GM18867 (cell line): ENCODE measurements around the gene CDH23.

Experiments used
- ATAC-seq: cut with Tn5 transposase; IDR thresholded peaks from one replicate; pipeline ENCODE4 v1.9.1; 2021; ENCODE audit warnings: mild to moderate bottlenecking, moderate library complexity; ENCODE audit not compliant: unreplicated experiment

Gene CDH23

GRCh38 chr10:71746344-71747037 is 349.8 kb downstream of the CDH23 start:
- no peak for ATAC-seq

- no peak for ATAC-seq
Observed at GRCh38 chr10:71747039-71747531, 350.4 kb downstream of the CDH23 start.

GRCh38 chr10:71747551-71748523 is 351.1 kb downstream of the CDH23 start:
- ATAC-seq, result no peak

GRCh38 chr10:71748671-71749191 is 352.0 kb downstream of the CDH23 start:
- ATAC-seq, result peak; percentile 53

GRCh38 chr10:71749396-71749795 is 352.7 kb downstream of the CDH23 start:
- no peak for ATAC-seq

- ATAC-seq, result no peak
Observed at GRCh38 chr10:71750124-71750841, 353.6 kb downstream of the CDH23 start.

- no peak for ATAC-seq
Observed at GRCh38 chr10:71750986-71751385, 354.3 kb downstream of the CDH23 start.

- ATAC-seq, result no peak
Observed at GRCh38 chr10:71751515-71752224, 354.9 kb downstream of the CDH23 start.

- no peak for ATAC-seq
Observed at GRCh38 chr10:71752391-71753090, 355.8 kb downstream of the CDH23 start.

GRCh38 chr10:71753091-71753959 is 356.6 kb downstream of the CDH23 start:
- no peak for ATAC-seq

- no peak for ATAC-seq
Observed at GRCh38 chr10:71753960-71754505, 357.3 kb downstream of the CDH23 start.

GRCh38 chr10:71754562-71754961 is 357.8 kb downstream of the CDH23 start:
- ATAC-seq, result no peak

GRCh38 chr10:71755179-71755879 is 358.6 kb downstream of the CDH23 start:
- no peak for ATAC-seq

- no peak for ATAC-seq
Observed at GRCh38 chr10:71756311-71757191, 359.8 kb downstream of the CDH23 start.

GRCh38 chr10:71757399-71757922 is 360.7 kb downstream of the CDH23 start:
- ATAC-seq, result no peak

GRCh38 chr10:71761105-71761511 is 364.4 kb downstream of the CDH23 start:
- ATAC-seq, result no peak
